Measurements from ENCODE around the gene OXLD1. TPM values are rescaled to one million over a fixed set of nuclear protein-coding genes. Genes with fewer than 3 reads are reported as not detected.
A peak's percentile ranks its signal among the peaks of the same experiment; 100 is the strongest.

OXLD1 gene
- polyA plus RNA-seq, 1 donor: 20.9 TPM

- peak in 1 of 2 donors; percentile 50 for DNase-seq
- H3K9me3 ChIP-seq (ENCODE audit: control insufficient read depth, low read depth, low read length): no peaks in the 10 kb centered on the region
- no CpG with 5 or more reads among the region's 29 CpGs for WGBS (ENCODE audit: insufficient coverage, low lambda C conversion rate)
- peak overlapping the region; percentile 75 for H3K27ac ChIP-seq (ENCODE audit: low read length)
- peaks cover 38% of the 10 kb centered on the region for H3K4me1 ChIP-seq (ENCODE audit: control insufficient read depth, insufficient read depth, low read length)
- H3K27me3 ChIP-seq (ENCODE audit: control insufficient read depth, insufficient read depth, low read length): peaks cover 5% of the 10 kb centered on the region
- H3K4me3 ChIP-seq (ENCODE audit: low read length): peak overlapping the region; percentile 41
- H3K36me3 ChIP-seq (ENCODE audit: control insufficient read depth, insufficient read depth, low read length): peaks cover 33% of the 10 kb centered on the region
Measured at GRCh38 chr17:81710514-81711308, 44.3 kb upstream of the OXLD1 start.

DNA sequence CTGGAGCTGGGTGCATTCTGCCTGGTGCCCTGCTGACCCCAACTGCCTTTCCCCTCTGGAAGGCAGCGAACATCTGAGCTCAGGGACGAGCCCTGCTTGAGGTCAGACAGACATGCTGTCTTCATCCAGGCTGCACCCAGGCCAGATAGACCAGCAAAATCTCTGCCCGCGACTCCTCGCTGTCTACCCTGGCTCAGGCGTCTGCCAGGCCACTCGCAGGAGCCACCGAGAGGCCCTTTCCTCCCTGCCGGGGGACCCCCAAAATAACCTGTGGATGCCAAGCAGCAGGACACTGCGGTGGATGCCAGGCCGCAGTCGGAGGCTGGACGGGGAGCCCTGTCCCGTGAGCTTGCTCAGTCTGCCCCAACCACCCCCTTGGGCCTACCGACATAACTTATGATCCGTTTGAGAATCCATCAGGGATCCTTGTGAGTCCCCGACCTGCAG is 42.4 kb upstream of the OXLD1 start:
- no peak overlapping the region for H3K27ac ChIP-seq (ENCODE audit: low read length)
- WGBS (ENCODE audit: insufficient coverage, low lambda C conversion rate): no CpG with 5 or more reads among the region's 17 CpGs
- peaks cover 36% of the 10 kb centered on the region for H3K4me1 ChIP-seq (ENCODE audit: control insufficient read depth, insufficient read depth, low read length)
- peaks cover 5% of the 10 kb centered on the region for H3K27me3 ChIP-seq (ENCODE audit: control insufficient read depth, insufficient read depth, low read length)
- H3K4me3 ChIP-seq (ENCODE audit: low read length): no peak overlapping the region
- no peaks in the 10 kb centered on the region for H3K9me3 ChIP-seq (ENCODE audit: control insufficient read depth, low read depth, low read length)
- no peak for DNase-seq
- peaks cover 39% of the 10 kb centered on the region for H3K36me3 ChIP-seq (ENCODE audit: control insufficient read depth, insufficient read depth, low read length)

GRCh38 chr17:81707725-81708646 is 41.6 kb upstream of the OXLD1 start:
- Histone ChIP-seq H3K4me3 (ENCODE audit: low read length) (no peak overlapping the region), H3K27ac (ENCODE audit: low read length) (no peak overlapping the region), H3K27me3 (ENCODE audit: control insufficient read depth, insufficient read depth, low read length) (peaks cover 5% of the 10 kb centered on the region), H3K36me3 (ENCODE audit: control insufficient read depth, insufficient read depth, low read length) (peaks cover 39% of the 10 kb centered on the region), H3K4me1 (ENCODE audit: control insufficient read depth, insufficient read depth, low read length) (peaks cover 29% of the 10 kb centered on the region), H3K9me3 (ENCODE audit: control insufficient read depth, low read depth, low read length) (no peaks in the 10 kb centered on the region)
- no CpG with 5 or more reads among the region's 25 CpGs for WGBS (ENCODE audit: insufficient coverage, low lambda C conversion rate)
- DNase-seq: no peak

GRCh38 chr17:81706757-81707624 is 40.6 kb upstream of the OXLD1 start:
- H3K27ac ChIP-seq (ENCODE audit: low read length): no peak overlapping the region
- DNase-seq: no peak
- peaks cover 5% of the 10 kb centered on the region for H3K27me3 ChIP-seq (ENCODE audit: control insufficient read depth, insufficient read depth, low read length)
- WGBS (ENCODE audit: insufficient coverage, low lambda C conversion rate): 94% methylated on average over 3 of the region's 54 CpGs
- no peak overlapping the region for H3K4me3 ChIP-seq (ENCODE audit: low read length)
- peaks cover 4% of the 10 kb centered on the region for H3K9me3 ChIP-seq (ENCODE audit: control insufficient read depth, low read depth, low read length)
- H3K36me3 ChIP-seq (ENCODE audit: control insufficient read depth, insufficient read depth, low read length): peaks cover 39% of the 10 kb centered on the region
- peaks cover 26% of the 10 kb centered on the region for H3K4me1 ChIP-seq (ENCODE audit: control insufficient read depth, insufficient read depth, low read length)

DNA sequence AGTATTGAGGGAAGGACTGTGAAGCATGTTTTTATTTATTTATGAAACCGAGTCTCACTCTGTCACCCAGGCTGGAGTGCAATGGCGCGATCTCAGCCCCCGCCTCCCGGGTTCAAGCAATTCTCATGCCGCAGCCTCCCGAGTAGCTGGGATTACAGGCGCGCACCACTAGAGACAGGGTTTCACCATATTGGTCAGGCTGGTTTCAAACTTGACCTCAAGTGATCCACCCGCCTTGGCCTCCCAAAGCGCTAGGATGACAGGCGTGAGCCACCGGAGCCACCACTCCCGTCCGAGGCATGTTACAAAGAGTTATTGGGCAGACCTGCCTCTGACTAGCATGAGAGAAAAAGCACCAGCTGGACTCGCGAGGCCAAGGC is 39.8 kb upstream of the OXLD1 start:
- Histone ChIP-seq H3K36me3 (ENCODE audit: control insufficient read depth, insufficient read depth, low read length) (peaks cover 45% of the 10 kb centered on the region), H3K4me1 (ENCODE audit: control insufficient read depth, insufficient read depth, low read length) (peaks cover 27% of the 10 kb centered on the region), H3K27ac (ENCODE audit: low read length) (no peak overlapping the region), H3K9me3 (ENCODE audit: control insufficient read depth, low read depth, low read length) (peaks cover 4% of the 10 kb centered on the region), H3K4me3 (ENCODE audit: low read length) (no peak overlapping the region), H3K27me3 (ENCODE audit: control insufficient read depth, insufficient read depth, low read length) (peaks cover 3% of the 10 kb centered on the region)
- DNase-seq: no peak
- WGBS (ENCODE audit: insufficient coverage, low lambda C conversion rate): no CpG with 5 or more reads among the region's 17 CpGs

DNA sequence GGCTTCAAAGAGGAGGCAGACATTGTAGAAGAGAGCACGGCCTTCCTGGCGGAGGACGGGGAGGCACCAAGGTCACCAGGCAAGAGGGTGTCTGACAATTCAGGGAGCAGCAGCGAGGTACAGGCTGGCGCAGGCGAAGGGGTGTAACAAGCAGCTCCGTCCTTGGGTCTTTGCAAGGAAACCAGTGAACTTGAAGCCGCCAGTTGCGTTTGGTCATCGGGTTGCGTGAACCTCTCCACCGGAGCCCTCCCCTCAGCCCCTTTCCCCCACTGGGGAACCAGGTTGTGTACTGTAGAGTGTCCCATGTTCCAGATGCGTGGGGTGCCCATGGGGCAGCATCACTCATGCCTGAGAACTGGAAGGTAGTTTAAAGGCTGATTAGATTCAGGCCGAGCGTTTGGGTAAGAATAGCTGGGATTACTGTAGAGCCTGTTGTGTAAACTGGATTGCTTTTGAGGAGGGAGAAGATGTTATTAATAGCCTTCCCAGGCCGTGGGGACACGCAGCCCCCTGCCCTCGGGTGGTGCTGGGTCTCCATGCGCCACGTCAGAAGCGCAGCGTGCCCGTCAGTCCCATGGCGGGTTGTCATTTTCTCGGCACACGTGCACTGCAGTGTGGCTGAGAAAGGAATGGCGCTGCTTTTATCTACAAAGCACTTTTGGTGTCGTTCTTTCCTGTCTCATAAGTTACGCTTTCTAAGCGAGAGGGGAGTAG is 39.3 kb upstream of the OXLD1 start:
- H3K36me3 ChIP-seq (ENCODE audit: control insufficient read depth, insufficient read depth, low read length): peaks cover 50% of the 10 kb centered on the region
- H3K4me3 ChIP-seq (ENCODE audit: low read length): no peak overlapping the region
- H3K27me3 ChIP-seq (ENCODE audit: control insufficient read depth, insufficient read depth, low read length): no peaks in the 10 kb centered on the region
- H3K4me1 ChIP-seq (ENCODE audit: control insufficient read depth, insufficient read depth, low read length): peaks cover 27% of the 10 kb centered on the region
- no peak for DNase-seq
- WGBS (ENCODE audit: insufficient coverage, low lambda C conversion rate): no CpG with 5 or more reads among the region's 30 CpGs
- H3K9me3 ChIP-seq (ENCODE audit: control insufficient read depth, low read depth, low read length): peaks cover 4% of the 10 kb centered on the region
- no peak overlapping the region for H3K27ac ChIP-seq (ENCODE audit: low read length)

- Histone ChIP-seq H3K27ac (ENCODE audit: low read length) (no peak overlapping the region), H3K27me3 (ENCODE audit: control insufficient read depth, insufficient read depth, low read length) (no peaks in the 10 kb centered on the region), H3K9me3 (ENCODE audit: control insufficient read depth, low read depth, low read length) (peaks cover 4% of the 10 kb centered on the region), H3K4me1 (ENCODE audit: control insufficient read depth, insufficient read depth, low read length) (peaks cover 19% of the 10 kb centered on the region), H3K4me3 (ENCODE audit: low read length) (peak overlapping the region; percentile 100), H3K36me3 (ENCODE audit: control insufficient read depth, insufficient read depth, low read length) (peaks cover 60% of the 10 kb centered on the region)
- WGBS (ENCODE audit: insufficient coverage, low lambda C conversion rate): no CpG with 5 or more reads among the region's 27 CpGs
- DNase-seq: no peak
Measured at GRCh38 chr17:81703747-81704654, 37.6 kb upstream of the OXLD1 start.

GRCh38 chr17:81702934-81703746 is 36.7 kb upstream of the OXLD1 start, which contains the start of gene MRPL12:
Gene MRPL12, plus strand, starts transcription at chr17:81703367. Its CDS starts 135 bp downstream, at chr17:81703502.
- Histone ChIP-seq H3K36me3 (ENCODE audit: control insufficient read depth, insufficient read depth, low read length) (peaks cover 63% of the 10 kb centered on the region), H3K9me3 (ENCODE audit: control insufficient read depth, low read depth, low read length) (peaks cover 4% of the 10 kb centered on the region)
- no CpG with 5 or more reads among the region's 102 CpGs for WGBS (ENCODE audit: insufficient coverage, low lambda C conversion rate)

More at GRCh38 chr17:81702934-81703746, 36.7 kb upstream of the OXLD1 start, which contains the start of gene MRPL12:
- peak; percentile 92 to 95 for DNase-seq
- no peaks in the 10 kb centered on the region for H3K27me3 ChIP-seq (ENCODE audit: control insufficient read depth, insufficient read depth, low read length)
- peak within 1 kb of the TSS; percentile 98 for H3K27ac ChIP-seq (ENCODE audit: low read length)
- H3K4me1 ChIP-seq (ENCODE audit: control insufficient read depth, insufficient read depth, low read length): peaks cover 19% of the 10 kb centered on the region
- peak within 1 kb of the TSS; percentile 100 for H3K4me3 ChIP-seq (ENCODE audit: low read length)
